GM12878 (cell line): ENCODE data around the gene LEF1. TPM values are rescaled to one million over a fixed set of nuclear protein-coding genes. Genes with fewer than 3 reads are reported as not detected.
A peak's percentile ranks its signal among the peaks of the same experiment; 100 is the strongest.

Experiments used
- BMI1 ChIP-seq: fragments of 450-650 bp; IDR thresholded peaks from 2 replicates; pipeline ENCODE4 v1.6.1; 2016; ENCODE audit warnings: mild to moderate bottlenecking, moderate library complexity, borderline replicate concordance
- DPF2 ChIP-seq: fragments of 450-650 bp; IDR thresholded peaks from 2 replicates; pipeline ENCODE4 v1.6.1; 2017; ENCODE audit warnings: mild to moderate bottlenecking
- EZH2 ChIP-seq: IDR thresholded peaks from 2 replicates; pipeline ENCODE4 v1.6.1; 2012; ENCODE audit warnings: low read depth, mild to moderate bottlenecking, control low read depth, inconsistent platforms, low read length, borderline replicate concordance; ENCODE audit not compliant: control insufficient read depth
- IKZF2 ChIP-seq, 2 experiments: fragments of 450-650 bp; IDR thresholded peaks; 2 replicates each; pipeline ENCODE4 v1.6.1; 2017; ENCODE audit warnings: mild to moderate bottlenecking in 2 of 2, moderate library complexity in 2 of 2
- JUNB ChIP-seq: IDR thresholded peaks from 2 replicates; pipeline ENCODE4 v1.6.1; 2016; ENCODE audit warnings: antibody characterized with exemption, mild to moderate bottlenecking
- KDM1A ChIP-seq: fragments of 200-600 bp; sonication (generic); IDR thresholded peaks from 2 replicates; pipeline ENCODE4 v1.6.1; 2016; ENCODE audit warnings: borderline replicate concordance
- NFXL1 ChIP-seq: fragments of 450-650 bp; IDR thresholded peaks from 2 replicates; pipeline ENCODE4 v1.6.1; 2017; ENCODE audit warnings: antibody characterized with exemption, mild to moderate bottlenecking, borderline replicate concordance
- NFYA ChIP-seq: IDR thresholded peaks from 2 replicates; pipeline ENCODE4 v1.6.1; 2011; ENCODE audit warnings: low read depth, mild to moderate bottlenecking, low read length, improper control_type of control experiment, borderline replicate concordance
- PAX5 ChIP-seq: IDR thresholded peaks from 2 replicates; pipeline ENCODE4 v1.6.1; 2011; ENCODE audit warnings: low read depth, low read length, borderline replicate concordance
- SMC3 ChIP-seq: IDR thresholded peaks from 2 replicates; pipeline ENCODE4 v1.6.1; 2011; ENCODE audit warnings: low read length, improper control_type of control experiment, borderline replicate concordance
- SPI1 ChIP-seq: IDR thresholded peaks from 2 replicates; pipeline ENCODE4 v1.6.1; 2011; ENCODE audit warnings: low read depth, mild to moderate bottlenecking, low read length, moderate library complexity, borderline replicate concordance; ENCODE audit not compliant: insufficient read depth
- TAF1 ChIP-seq: IDR thresholded peaks from 2 replicates; pipeline ENCODE4 v1.6.1; 2011; ENCODE audit warnings: mild to moderate bottlenecking, low read depth, low read length, borderline replicate concordance
- polyA plus RNA-seq, 11 experiments: library from polyadenylated mRNA; depleted of rRNA in 4 of 11; unstranded in 6 of 11; stranded (reverse) in 5 of 11; fragments of >200 nt; fragmentation: Nextera tagmentation in 4 of 11; fragmentation: Illumina TruSeq in 1 of 11; extraction: Ambion mirVana in 4 of 11; extraction: Trizol in 1 of 11; gene quantifications; 1 replicate in 1 of 11; 2 replicates in 10 of 11; pipeline versions ENCODE4 v1.2.1 to v1.2.3, GENCODE V29; 2011 to 2016; ENCODE audit warnings: inconsistent platforms in 2 of 11, missing spikeins in 2 of 11, low read depth in 1 of 11
- total RNA-seq, 4 experiments: library from RNA; depleted of rRNA in 3 of 4; stranded (reverse); fragments of >200 nt in 3 of 4; fragmentation: Illumina TruSeq in 1 of 4; extraction: Trizol in 1 of 4; gene quantifications; 2 replicates each; pipeline versions ENCODE4 v1.2.1 to v1.2.3, GENCODE V29; 2013 to 2021
- TF ChIP-seq, protein P1 (sequence below): fragments of 450-650 bp; formaldehyde crosslinking; IDR thresholded peaks from 2 replicates; pipeline ENCODE4 v1.4.0; 2022; ENCODE audit warnings: mild to moderate bottlenecking, moderate library complexity

LEF1 gene
- total and polyA plus RNA-seq, 10 of the 15 experiments (the other 5 are each of a cell fraction or from before 2014, with no cell fraction given) = 10.2 to 38.1 (median 19.5) TPM

DNA sequence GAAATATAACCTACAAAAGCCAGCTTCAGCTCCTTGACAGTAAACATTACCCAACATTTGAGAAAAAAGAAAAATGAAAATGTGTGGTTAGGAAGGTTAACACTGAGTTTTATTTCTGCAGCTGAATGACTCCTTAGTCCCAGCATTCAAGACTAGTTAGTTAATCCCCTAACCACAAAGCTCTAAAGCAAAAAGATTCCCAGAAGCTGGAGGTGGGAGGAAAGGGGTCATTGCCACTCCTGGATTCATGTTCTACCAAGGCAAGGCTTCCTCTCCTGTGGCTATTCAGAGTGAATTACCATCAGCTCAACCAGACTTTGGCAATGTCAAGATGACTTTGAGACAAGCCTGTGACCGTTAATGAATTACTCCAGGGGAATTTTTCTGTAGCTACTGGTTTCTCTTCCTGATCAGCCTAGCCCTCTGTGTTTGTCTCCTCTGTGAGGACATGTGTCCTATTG lies 115.5 kb downstream of the LEF1 start (continued):
- TF ChIP-seq PAX5 (no peak), KDM1A (no peak), BMI1 (no peak), DPF2 (no peak), JUNB (no peak), SMC3 (no peak), NFYA (no peak), EZH2 (no peak), IKZF2 (IDR thresholded peaks at IDR 0.05) (peak; percentile 50; a peak in 3 of 4 replicates), TAF1 (no peak), NFXL1 (no peak), SPI1 (peak; percentile 18; the same call in 1 of the 2 replicates)
- TF ChIP-seq, protein P1, sequence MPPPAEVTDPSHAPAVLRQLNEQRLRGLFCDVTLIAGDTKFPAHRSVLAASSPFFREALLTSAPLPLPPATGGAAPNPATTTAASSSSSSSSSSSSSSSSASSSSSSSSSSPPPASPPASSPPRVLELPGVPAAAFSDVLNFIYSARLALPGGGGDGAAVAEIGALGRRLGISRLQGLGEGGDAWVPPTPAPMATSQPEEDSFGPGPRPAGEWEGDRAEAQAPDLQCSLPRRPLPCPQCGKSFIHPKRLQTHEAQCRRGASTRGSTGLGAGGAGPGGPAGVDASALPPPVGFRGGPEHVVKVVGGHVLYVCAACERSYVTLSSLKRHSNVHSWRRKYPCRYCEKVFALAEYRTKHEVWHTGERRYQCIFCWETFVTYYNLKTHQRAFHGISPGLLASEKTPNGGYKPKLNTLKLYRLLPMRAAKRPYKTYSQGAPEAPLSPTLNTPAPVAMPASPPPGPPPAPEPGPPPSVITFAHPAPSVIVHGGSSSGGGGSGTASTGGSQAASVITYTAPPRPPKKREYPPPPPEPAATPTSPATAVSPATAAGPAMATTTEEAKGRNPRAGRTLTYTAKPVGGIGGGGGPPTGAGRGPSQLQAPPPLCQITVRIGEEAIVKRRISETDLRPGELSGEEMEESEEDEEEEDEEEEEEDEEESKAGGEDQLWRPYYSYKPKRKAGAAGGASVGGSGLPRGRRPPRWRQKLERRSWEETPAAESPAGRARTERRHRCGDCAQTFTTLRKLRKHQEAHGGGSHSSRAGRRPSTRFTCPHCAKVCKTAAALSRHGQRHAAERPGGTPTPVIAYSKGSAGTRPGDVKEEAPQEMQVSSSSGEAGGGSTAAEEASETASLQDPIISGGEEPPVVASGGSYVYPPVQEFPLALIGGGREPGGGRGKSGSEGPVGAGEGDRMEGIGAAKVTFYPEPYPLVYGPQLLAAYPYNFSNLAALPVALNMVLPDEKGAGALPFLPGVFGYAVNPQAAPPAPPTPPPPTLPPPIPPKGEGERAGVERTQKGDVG (CRISPR knock-in tag) = no peak
